Measurements from ENCODE around the gene TEX52. TPM values are rescaled to one million over a fixed set of nuclear protein-coding genes. Genes with fewer than 3 reads are reported as not detected.

TEX52 gene
- total and polyA plus RNA-seq, 2 donors (not counting 3 experiments of a cell fraction or from before 2014, with no cell fraction given): not detected

GRCh38 chr12:2804393-2805142, 52.3 kb downstream of the TEX52 start:
- peaks cover 20 to 36% of the 10 kb centered on the region in 2 experiments for H3K36me3 ChIP-seq (ENCODE audit: control insufficient read depth in 2 of 2, extremely low read depth in 1 of 2, insufficient read depth in 2 of 2, low read length in 2 of 2)
- no peaks in the 10 kb centered on the region for H3K9me1 ChIP-seq (replicated peaks; ENCODE audit: control insufficient read depth, extremely low read depth, insufficient read depth, low read length)
- CTCF ChIA-PET: interaction anchor here (1.1 to 1.3 kb wide), 2 partner anchors 8 to 9 kb away, joined by 4 to 11 read pairs; partner anchors contain the start of gene ITFG2
- H3K4me1 ChIP-seq (ENCODE audit: control insufficient read depth, extremely low read depth, insufficient read depth, low read length): peaks cover 6% of the 10 kb centered on the region
- H4K20me1 ChIP-seq (replicated peaks; ENCODE audit: control insufficient read depth, extremely low read depth, insufficient read depth, low read length): no peaks in the 10 kb centered on the region
- TF ChIP-seq POLR2A (IDR thresholded peaks at IDR 0.05; ENCODE audit: low read depth, low read length) (no peak), FOS (IDR thresholded peaks at IDR 0.05; ENCODE audit: borderline replicate concordance, insufficient read depth, low read length) (no peak), GATA2 (IDR thresholded peaks at IDR 0.05; ENCODE audit: insufficient read depth, insufficient read length, low read depth, low read length) (no peak), POLR2AphosphoS5 (IDR thresholded peaks at IDR 0.05; ENCODE audit: insufficient read depth, low read depth, low read length) (no peak), CTCF (IDR thresholded peaks at IDR 0.05; ENCODE audit: extremely low read depth in 1 of 2, insufficient read depth in 1 of 2, low read depth in 1 of 2, low read length in 2 of 2) (no peak), EZH2 (IDR thresholded peaks at IDR 0.05; ENCODE audit: borderline replicate concordance, low read depth, low read length, severe bottlenecking) (no peak), MYC (IDR thresholded peaks at IDR 0.05; ENCODE audit: low read depth, low read length) (no peak)
- POLR2A ChIA-PET: interaction anchor here (1.1 kb wide), 1 partner anchor 9 kb away, joined by 3 read pairs; the partner anchor contains the start of gene ITFG2
- no TSS peak for BruUV-seq (replicated peaks)
- no peaks in the 10 kb centered on the region for H3K9me3 ChIP-seq (replicated peaks; ENCODE audit: control insufficient read depth, insufficient read depth, low read length)
- H3K4me2 ChIP-seq (ENCODE audit: insufficient read depth, low read length): no peak overlapping the region
- DNase-seq (ENCODE audit: low read depth, low spot score) (peak; percentile 35), FAIRE-seq (peak; percentile 60)
- no peak overlapping the region for H3K27ac ChIP-seq (ENCODE audit: insufficient read depth, low read depth, low read length)
- no peak overlapping the region for H3K4me3 ChIP-seq (replicated peaks in 1 of 3; ENCODE audit: insufficient read depth in 1 of 3, low read depth in 1 of 3, low read length in 3 of 3)
- no peak overlapping the region for H2AFZ ChIP-seq (ENCODE audit: low read depth, low read length)
- no peaks in the 10 kb centered on the region for H3K79me2 ChIP-seq (ENCODE audit: control insufficient read depth, insufficient read depth, low read length)
- intact Hi-C loops (cut with micrococcal nuclease): no loop called here
- dilution Hi-C loops (cut with MboI; ENCODE audit: extremely low pct_ligation_motif_present, low sequenced_read_pairs): no loop called here
- H3K27me3 ChIP-seq (ENCODE audit: control insufficient read depth in 2 of 2, insufficient read depth in 2 of 2, low read length in 2 of 2): no peaks in the 10 kb centered on the region
- H3K9ac ChIP-seq (replicated peaks; ENCODE audit: extremely low read depth, insufficient read depth, low read length): no peak overlapping the region

All from endothelial cell of umbilical vein (primary cell).